AML-193 (cell line): ENCODE data around the gene STAM.
"Not testable (repeated sequence)": the region's sequence is repeated elsewhere in the genome, so short reads cannot be mapped to it uniquely, and the experiment has no call there.

Experiments
- DNase-seq, 2 experiments: peaks; one replicate each; lab custom pipeline; 2025; lab: John Stamatoyannopoulos, UW

The STAM gene

DNA sequence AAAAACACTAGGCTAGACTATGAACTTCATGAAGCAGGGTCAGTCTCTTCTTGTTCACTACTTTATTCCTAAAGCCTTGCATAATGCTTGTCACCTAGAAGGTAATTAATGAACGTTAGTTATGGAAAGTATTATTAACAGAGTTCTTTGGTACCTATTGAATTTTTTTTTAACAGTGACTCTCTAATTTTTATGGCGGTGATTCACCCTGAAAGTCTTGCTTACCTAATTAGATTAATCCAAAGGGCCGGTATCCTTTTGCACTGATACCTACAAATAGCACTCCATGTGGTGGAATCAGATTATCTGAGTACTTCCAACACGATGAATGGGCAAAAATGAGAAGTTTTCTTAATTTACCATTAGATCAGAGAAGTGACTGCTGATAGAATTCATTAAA lies 31.7 kb downstream of the STAM start:
- DNase-seq, result no peak

DNA sequence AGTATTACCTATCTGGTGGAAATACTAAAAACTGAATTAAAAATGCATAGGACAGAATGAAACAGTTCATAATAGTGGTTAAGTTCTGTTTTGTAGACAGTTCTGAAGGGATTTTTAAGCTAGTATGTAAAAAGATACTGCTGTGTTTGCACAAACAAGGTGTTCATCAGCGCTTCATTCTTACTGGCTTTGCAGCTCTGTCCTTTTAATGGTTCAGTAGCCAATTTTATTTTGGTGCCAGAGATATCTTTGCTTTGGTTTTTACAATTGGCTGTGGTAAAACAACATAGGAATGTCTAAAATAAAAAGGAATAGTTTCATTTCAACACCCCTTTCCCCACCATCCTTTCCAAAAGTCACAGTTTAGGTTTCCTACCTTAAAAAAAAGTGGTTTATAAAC lies 33.0 kb downstream of the STAM start:
- no peak for DNase-seq

DNA sequence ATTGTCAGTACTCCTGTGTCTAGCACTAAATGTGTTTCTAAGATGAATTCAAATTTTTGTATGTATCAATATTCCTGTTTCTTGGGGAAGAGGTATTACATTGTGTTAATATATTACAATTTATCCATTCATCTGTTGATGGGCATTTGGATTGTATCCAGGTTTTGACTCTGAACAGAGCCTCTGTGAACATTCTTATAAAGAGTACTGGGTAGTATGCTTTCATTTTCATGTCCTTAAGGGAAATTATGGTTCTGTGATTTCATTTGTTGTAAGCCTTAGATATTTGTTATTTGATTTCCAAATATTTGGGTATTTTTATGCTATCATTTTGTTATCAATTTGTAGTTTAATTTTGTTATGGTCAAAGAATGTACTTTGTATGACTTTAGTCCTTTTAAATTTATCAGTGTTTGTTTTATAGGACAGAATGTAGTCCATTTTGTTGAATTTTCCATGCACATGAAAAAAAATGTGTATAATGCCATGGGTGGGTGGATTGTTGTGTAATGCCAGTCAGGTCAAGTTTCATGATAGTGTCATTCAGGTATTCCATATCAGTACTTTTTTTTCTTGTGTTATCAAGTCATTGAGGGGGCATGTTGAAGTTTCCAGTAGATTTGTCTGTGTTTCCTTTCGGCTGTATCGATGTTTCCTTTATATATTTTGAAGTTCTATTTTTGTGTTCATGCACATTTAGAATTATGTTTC lies 38.4 kb downstream of the STAM start:
- DNase-seq, result no peak

DNA sequence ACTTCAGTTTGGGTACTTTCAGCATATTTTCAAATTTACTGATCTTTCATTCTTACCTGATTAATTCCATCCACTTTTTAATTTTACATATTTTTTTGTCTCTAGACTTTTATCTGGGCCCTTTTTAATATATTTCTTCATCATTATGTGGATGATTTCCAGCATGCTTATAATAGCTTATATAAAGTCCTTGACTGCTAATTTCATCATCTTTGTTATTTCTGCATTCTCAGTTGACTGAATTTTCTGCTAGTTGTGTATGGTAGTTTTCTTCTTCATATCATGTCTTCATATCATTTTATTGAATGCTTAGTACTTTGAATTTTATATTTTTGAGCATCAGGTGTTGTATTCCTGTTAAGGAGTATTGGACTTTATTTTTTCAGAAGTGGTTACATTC lies 39.6 kb downstream of the STAM start:
- DNase-seq, result no peak

DNA sequence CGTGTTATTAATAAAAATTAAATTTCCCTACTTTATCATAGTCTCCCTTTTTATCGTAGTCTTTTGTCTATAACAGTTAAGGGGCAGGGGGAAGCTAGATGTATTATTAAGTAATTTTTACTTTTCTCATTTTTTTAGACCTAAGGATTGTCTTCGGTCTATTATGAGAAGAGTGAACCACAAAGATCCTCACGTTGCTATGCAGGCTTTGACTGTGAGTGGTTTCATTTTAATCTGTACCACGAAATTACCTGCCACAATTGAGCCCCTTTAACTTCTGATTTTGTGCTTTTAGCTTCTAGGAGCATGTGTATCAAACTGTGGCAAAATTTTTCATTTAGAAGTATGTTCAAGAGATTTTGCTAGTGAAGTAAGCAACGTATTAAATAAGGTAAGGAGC lies 40.6 kb downstream of the STAM start:
- no peak for DNase-seq

DNA sequence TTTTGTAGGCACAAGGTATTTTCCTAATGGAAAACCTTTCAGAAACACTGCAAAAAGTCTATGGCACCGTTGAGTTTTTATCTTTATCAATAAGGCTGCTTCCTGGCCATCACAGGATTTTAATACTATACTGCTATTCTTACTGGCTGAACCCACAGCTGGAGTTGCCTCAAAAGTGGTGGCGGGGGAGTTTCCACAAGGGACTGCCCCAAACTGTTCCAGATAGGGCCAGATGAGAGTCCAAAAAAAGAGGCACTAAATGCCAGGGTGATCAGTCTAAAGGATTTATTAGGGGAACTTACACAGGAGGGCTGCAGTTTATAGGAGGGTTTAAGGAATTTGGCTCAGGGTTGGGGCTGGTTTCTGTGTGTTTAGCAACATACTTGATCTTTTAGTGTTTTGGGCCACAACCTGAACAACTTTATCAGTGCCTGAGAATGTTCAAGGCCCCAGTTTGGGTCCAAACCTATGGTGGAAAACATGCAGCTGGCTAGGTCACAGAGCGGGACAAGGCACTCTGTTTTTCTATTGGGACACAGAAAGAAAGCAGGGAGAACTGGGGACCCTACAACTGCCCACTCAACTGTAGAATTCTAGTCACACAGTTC lies 41.4 kb downstream of the STAM start:
- DNase-seq, result no peak

DNA sequence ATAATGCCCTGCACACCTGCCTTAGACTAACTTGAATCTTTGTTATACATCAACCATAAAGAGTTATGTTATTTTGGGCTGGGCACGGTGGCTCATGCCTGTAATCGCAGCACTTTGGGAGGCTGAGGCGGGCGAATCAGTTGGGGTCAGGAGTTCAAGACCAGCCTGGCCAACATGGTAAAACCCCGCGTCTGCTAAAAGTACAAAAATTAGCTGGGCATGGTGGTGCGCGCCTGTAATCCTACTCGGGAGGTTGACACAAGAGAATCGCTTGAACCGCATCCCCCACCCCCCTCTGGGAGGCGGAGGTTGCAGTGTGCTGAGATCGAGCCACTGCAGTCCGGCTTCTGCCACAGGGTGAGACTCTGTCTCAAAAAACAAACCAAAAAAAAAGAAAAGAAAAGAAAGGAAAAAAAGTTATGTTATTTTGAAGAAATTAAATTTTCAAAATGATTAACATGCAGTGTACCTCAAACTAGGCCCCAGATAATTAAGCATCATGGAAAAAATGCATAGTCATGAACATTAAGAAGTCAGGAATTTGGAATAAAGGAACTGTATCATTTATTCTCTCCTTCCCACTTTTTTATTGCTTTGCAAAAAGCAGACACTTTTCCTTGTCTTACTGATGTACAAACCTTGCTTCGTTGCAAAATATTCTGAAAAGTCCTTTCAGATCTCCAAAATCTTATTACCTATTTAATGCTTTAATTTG lies 43.3 kb downstream of the STAM start:
- DNase-seq, result no peak

DNA sequence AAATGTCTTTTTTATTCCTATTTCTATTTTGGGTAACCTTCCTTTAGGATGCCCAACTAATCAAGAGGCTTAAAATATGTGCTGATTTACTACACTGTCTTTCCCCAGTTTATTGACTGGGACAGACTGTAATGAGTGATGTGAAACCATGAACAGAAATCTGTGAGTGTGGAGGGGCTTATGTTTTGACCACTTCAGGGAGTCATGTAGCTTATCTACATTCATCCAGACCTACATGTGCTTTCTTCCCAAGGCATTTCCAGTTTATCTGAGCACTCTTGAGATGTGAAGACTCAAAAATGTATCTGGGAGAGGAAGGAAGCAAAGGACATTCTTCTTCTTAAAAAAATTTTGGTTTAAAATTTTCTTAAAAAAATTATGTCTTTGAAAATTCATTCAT lies 45.2 kb downstream of the STAM start:
- no peak for DNase-seq

DNA sequence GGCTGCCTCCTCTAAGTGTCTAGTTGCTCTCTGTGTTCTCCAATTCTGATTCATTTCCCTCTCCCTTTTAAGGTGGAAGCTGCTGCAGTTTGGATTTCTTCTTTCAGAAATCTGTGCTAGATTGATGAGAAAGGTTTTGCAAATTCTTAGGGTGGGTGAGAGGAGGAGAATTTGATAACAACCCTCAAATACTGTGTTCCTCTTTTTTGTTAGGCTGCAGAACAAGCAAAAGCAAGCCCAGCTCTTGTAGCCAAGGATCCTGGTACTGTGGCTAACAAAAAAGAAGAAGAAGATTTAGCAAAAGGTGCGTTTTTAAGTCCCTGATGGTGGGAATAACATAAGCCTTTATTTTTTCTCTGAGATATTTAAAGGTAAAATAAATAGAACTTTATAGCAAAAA lies 49.1 kb downstream of the STAM start:
- no peak for DNase-seq

DNA sequence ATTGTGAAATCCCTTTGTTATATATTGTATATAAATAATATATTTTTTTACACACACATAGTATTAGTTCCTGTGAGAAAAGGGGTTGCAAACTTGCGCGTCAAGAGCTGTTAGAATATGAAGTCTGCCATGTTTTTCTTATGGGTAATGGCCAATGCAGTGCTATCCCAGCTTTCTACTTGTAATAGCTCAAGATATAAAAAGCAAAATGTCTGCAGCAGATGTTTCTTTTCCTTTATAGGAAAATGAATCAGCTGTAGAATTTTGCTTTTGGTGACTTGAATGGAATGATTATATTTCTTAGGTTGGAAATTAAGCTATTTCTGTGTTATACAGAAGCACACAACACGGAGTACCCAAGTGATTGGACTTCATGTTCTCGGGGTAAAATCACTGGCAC lies 54.7 kb downstream of the STAM start:
- DNase-seq, result no peak

DNA sequence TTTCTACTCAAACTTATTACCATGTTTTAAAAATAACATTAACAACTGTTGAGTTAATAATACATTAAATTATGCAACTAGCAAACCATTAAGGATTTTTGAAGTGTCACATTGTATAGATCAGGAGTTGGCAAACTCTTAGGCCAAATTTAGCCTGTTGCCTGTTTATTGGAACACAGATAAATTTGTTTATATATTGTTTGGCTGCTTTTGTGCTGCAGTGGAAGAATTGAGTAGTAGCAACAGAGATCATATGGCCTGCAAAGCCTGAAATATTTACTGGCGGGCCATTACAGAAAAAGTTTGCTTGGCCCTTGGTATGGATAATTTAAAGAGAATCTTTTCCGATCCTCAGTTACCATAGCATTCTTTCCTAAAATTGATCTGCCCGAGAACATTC lies 57.4 kb downstream of the STAM start:
- no peak for DNase-seq

DNA sequence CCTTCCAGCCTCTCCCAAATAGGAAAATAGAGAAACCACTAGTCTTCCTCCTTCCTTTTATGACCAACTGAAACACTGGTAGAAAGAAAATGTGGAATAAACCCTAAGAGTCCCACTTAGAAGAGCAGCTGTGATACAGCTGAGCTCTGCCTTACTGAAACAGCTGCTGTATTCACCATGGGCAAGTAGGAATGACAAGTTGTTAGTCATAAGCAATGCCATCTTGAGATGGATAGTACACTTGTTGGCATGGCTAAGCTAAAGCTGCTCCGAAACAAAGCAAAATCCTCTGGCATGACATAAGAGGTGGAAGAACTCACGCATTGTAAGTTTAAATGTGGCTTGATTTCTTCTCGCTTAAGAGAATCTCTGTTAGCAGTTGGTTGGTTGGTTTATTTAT lies 59.8 kb downstream of the STAM start:
- no peak for DNase-seq

DNA sequence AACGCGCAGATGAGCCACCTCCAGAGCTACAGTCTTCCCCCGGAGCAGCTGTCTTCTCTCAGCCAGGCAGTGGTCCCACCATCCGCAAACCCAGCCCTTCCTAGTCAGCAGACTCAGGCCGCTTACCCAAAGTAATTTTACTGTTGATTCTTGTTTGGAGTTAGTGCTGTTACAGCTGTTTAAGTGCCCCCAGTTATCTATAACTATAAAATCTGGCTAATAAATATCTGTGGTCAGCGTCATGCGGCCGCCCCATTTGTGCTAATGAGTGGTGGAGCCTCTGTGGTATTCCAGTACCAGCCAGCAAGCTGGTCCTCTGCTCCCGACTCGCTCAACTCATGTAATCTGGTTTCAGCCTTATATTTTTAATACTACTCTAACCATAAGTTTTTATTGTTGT lies 64.9 kb downstream of the STAM start:
- DNase-seq, result no peak

DNA sequence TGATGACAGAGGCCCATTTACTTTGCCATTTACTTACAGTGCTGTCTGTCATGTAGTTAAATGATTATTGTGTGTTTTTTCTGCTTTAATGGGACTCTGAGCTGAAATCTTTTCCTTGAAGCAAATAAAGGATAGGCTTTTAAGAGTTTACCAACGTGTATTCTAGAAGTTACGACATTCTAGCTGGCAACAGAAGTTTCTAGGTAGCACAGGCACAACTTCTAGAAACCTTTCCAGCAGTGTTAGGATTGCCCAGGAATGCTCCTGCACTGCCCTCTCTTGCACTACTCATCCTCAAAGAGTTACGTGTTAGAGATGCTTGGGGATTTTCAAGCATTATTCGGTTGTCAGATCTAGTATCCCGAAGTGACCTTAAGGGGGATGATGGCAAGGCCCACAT lies 65.5 kb downstream of the STAM start:
- no peak for DNase-seq

DNA sequence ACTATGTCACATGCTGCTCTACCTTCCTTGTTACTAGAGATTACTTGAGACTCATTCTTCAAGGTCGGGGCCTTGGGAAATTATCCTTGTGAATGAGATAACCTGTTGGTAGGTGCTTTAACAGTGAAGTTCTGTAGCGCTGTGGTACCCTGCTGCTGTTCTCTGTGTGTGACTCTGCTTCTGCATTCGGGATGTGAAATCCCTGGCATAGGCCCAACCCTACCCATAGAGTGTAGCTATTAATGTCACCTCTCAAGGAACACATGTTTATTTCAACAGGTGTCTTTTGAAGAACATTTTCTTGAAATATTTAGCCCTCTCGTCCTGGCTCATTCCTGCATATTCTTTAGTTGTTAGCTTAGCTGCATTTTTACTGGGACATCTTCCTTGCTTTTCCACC lies 66.2 kb downstream of the STAM start:
- DNase-seq, result no peak

DNA sequence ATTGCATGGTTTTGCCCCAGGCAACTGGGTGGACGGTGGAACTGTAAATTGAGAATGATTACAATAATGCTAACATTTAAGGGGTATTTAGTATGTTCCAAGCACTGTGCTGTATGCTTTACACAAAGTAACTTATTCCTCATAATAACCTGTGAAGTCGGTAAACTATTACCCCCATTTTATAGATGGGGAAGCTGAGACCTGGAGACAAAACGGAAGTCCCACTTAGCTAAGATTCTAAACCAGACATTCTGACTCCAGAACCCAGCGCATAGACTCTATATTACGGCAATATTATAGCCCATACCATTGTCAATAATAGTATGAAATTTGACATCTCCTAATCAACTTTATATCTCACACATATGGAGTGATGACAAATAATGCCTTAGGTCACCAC lies 68.1 kb downstream of the STAM start:
- DNase-seq, result no peak

DNA sequence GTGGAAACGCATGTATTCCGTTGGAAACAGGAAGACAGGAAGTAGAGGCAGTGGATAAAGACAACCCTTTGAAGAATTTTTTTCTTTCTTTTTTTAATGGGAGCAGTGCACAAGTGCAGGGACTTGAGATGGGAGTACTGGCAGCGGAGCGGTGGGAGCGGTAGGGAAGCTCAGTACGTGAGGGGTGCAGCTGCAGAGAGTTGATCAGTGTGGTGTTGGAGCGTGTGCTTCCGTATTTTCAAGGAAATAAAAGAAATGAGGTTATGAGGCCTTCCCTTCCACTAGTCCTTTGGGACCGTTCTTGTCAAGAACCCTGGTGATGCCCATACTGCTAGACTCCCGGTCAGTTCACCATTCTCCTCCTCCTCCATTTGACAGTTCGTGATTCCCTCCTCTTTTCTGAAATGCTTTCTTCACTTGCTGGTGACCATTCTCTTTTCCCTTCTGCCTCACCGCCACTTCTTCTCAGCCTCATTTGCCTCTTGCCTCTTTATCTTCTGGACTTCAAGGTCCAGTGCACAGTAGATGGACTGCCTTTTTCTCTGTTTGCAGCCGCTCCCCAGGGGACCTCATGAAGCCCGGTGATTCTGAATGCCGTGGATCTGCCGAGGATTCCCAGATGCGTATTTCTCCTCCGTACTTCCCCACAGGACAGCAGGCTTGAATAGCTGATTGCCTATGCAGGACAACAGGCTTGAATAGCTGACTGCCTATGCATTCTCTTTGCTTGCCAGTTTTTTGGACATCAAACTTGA lies 68.9 kb downstream of the STAM start:
- DNase-seq, result no peak

DNA sequence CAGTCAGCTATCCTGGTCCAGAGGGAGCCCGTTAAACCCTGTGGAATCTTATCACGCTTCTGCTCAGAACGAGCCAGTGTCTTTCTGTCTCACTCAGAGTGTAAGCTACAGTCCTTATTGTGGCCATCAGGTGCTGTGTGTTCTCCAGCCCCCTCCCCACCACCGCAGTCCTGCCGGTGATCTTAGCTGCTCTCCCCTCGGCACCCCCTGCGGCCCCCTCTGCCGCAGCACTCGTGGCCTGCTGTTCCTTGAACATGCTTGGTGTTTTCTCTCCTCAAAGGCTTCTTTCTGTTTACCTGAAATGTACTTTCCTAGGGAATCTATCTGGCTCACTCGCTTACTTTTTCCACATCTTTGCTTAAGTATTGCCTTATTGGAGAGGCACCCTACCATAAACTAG lies 69.8 kb downstream of the STAM start:
- no peak for DNase-seq

DNA sequence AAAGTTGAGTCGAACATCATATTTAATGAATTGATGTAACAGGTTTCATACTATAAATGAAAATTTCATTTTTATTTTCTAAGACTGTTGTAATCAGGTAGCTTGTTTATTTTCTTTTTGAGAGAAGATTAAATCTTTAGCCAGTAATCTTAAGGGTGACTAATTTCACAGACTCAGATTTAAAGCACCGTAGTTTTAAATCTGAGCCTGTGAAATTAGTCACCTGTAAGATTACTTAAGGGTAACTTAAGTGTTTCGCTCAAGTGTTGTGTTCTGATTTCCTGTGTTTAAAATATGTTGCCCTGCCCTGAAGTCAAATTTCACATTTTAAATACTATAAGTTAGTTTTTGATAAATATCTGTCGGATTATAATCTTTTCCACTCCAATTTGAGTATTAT lies 72.2 kb downstream of the STAM start:
- no peak for DNase-seq

DNA sequence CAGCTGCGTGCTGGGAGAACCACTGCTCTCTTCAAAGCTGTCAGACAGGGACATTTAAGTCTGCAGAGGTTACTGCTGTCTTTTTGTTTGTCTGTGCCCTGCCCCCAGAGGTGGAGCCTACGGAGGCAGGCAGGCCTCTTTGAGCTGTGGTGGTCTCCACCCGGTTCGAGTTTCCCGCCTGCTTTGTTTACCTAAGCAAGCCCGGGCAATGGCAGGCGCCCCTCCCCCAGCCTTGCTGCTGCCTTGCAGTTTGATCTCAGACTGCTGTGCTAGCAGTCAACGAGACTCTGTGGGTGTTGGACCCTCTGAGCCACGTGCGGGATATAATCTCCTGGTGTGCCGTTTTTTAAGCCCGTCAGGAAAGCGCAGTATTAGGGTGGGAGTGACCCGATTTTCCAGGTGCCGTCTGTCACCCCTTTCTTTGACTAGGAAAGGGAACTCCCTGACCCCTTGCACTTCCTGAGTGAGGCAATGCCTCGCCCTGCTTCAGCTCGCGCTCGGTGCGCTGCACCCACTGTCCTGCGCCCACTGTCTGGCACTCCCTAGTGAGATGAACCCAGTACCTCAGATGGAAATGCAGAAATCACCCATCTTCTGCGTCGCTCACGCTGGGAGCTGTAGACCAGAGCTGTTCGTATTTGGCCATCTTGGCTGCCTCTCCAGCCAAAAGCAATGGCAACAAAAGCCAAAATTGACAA lies 78.5 kb downstream of the STAM start:
- not testable (repeated sequence) for DNase-seq

DNA sequence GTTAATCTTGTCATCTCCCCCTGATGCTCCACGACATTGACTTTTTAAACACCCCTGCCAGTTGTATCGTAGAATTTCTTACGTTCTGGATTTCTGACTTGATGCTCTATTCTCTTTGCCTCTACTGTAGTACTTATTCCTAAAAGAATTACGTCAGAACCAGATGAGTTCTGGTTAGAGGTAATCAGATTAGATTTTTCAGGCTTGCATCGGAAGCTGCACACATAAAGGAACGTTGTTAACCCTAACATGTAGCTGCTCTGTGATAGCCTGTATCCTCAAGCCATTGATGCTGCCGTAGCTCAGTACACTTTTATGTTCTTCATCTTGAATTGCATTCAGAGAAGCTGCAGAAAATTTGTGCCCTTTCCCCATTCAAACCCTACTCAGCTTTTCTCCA lies 81.8 kb downstream of the STAM start:
- DNase-seq, result no peak

DNA sequence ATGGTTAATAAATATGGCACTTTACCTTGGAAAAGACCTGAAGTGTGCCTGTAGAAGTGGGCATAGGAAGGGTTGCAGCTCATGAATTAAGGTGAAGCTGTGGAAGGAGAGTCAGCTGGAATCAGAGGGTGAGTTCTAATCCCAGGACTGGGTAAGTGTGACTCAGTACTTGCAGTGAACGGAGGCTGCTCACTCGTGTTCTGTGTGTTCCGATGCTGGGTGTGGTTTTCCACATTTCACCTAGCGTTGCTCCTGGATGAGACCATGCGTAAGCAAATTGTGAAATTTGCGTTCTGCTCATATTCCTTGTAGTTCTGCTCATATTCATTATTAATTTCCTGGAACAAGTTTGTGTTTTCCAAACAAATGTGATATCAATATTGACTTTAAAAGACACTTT lies 85.7 kb downstream of the STAM start:
- DNase-seq, result no peak
